Eye (tissue), 1 donor: Measurements from ENCODE around the gene GOLGA5.
A peak's percentile ranks its signal among the peaks of the same experiment; 100 is the strongest.
"Not testable (repeated sequence)": the region's sequence is repeated elsewhere in the genome, so short reads cannot be mapped to it uniquely, and the experiment has no call there.

Experiments used
- DNase-seq: peaks from one replicate; pipeline ENCODE4 v3.0.0-alpha.2; 2015

Gene GOLGA5, protein sequence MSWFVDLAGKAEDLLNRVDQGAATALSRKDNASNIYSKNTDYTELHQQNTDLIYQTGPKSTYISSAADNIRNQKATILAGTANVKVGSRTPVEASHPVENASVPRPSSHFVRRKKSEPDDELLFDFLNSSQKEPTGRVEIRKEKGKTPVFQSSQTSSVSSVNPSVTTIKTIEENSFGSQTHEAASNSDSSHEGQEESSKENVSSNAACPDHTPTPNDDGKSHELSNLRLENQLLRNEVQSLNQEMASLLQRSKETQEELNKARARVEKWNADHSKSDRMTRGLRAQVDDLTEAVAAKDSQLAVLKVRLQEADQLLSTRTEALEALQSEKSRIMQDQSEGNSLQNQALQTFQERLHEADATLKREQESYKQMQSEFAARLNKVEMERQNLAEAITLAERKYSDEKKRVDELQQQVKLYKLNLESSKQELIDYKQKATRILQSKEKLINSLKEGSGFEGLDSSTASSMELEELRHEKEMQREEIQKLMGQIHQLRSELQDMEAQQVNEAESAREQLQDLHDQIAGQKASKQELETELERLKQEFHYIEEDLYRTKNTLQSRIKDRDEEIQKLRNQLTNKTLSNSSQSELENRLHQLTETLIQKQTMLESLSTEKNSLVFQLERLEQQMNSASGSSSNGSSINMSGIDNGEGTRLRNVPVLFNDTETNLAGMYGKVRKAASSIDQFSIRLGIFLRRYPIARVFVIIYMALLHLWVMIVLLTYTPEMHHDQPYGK

DNA sequence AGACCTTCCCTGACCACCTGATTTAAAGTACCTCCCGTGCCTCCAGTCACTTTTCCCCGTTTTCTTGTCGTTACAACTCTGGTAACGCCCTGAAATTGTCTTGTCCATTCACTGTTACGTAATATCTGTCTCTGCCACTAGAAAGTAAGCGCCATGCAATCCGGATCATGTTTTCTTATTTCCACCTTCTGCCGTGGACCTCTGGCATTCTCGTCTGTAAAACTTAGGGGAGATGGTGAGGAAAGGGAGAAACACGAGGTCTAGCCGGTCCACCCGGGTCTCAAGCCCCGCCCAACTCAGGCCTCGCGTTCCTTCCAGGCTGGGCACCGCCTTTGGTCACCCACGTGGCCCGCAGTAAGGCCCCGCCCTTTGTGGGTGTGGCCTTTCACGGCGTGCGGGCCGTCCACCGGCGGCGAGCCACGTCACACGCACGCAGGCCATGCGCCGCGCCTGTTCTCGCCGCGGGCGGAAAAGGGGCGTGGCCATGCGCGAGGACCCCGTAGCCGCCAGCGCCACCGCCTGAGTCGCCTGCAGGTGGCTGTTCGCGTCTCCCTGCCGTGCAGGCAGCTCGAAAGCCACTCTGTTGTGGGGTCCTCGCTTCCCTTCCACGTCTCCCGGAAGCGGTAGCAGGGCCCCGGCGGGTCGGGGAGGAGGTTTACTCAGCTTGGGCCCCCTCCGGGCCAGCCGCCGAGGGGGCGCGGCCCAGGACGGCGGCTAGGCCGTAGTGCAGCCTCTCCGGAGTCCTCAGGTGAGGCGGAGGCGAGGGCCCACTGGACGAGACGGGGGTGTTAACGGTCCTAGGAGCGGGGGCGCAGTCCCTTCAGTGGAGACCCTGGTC lies at the start of gene GOLGA5:
Gene GOLGA5 (plus strand): TSS at position 597 of the 838 bp plus-strand sequence. CDS start 3,133 bp downstream, outside the sequence.
- DNase-seq, result peak; percentile 99

DNA sequence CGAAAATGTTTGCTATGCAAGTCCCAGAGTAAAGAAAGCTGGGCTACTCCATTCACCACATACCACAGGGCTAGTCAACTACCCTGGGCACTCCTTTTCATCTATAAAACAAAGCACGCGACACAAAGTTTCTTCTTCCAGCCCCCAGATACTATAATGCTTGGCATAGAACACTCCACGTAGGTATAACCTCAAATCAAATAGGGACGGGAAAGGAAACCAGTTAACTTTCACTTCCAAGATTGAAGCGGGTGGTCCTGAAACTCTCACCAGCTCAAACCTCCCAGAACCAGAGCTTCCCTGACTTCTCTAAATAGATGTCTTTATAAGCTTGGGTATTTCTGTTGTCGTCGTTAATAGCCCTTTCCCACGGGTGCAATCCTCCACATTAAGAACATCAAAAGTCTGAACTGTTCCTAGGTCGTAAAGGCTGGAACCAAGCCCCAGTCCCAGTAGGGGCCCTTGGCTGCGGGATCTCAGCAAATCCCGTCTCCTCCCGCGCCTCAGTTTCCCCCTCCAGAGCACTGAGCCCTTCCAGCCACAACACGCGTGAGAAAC lies 46.3 kb upstream of the GOLGA5 start:
- peak; percentile 56 for DNase-seq

DNA sequence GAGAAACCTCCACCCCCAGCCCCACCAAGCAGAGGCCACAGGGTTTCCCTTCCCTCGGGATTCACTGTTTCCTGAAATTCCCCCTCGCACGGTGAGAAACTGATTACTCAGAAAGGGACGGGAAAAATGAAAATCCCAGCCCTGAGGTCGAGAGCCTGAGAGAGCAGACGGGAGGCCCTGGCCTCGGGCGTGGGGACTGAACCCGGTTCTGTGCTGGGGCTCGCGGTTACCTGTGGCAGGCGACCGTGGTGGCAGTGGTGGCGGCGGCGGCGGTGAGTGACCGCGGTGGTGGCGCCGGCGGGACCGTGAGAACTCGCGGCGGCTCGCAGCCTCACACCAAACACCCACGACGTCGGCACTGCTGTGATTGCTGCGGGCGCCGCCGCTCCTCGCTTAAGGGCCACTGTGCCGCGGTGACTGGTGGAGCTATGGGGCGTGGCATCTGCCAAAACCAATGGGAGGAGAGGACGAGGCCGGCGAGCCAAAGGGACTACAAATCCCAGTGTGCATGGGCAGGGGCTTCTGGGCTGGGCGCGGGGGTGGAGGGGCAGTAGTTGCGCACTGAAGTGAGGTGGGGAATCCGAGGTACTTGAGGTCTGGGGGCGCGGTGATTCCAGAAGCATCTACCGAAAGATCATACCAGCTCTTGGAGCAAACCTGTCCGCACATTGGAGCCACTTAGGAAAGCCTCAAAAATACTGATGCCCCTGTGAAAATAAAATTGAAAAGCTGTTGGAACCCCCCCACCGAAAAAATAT lies 45.7 kb upstream of the GOLGA5 start, which contains the start of gene LGMN:
Gene LGMN (minus strand): TSS at position 369 of the 758 bp plus-strand sequence. CDS start 15,841 bp downstream, outside the sequence.
- peak; percentile 95 for DNase-seq

DNA sequence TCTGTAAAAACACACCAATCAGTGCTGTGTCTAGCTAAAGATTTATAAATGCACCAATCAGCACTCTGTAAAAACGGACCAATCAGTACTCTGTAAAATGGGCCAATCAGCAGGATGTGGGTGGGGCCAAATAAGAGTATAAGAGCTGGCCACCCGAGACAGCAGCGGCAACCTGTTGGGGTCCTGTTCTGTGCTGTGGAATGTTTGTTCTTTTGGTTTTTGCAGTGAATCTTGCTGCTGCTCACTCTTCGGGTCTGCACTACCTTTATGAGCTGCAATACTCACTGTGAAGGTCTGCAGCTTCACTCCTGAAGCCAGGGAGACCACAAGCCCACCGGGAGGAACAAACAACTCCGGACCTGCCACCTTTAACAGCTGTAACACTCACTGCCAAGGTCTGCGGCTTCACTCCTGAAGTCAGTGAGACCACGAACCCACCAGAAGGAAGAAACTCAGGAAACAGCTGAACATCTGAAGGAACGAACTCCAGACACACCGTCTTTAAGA lies 43.8 kb upstream of the GOLGA5 start:
- not testable (repeated sequence) for DNase-seq

DNA sequence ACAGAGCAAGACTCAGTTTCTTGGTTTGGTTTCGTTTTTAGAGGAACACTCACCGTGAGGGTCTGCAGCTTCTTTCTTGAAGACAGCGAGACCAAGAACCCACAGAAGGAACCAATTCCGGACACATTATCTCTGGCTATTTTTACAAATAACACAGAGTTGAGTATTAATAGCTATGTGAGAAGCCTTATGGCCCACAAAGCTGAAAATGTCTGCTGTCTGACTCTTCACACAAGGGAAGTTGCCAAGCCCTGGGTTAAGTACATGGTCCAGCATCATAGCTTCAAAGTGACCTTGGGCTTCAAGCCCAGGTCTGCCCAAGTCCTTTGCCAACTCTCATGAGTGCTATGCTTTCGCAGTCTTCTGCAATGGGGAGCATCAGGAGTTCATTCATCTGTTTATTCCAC lies 43.1 kb upstream of the GOLGA5 start:
- DNase-seq, result no peak

DNA sequence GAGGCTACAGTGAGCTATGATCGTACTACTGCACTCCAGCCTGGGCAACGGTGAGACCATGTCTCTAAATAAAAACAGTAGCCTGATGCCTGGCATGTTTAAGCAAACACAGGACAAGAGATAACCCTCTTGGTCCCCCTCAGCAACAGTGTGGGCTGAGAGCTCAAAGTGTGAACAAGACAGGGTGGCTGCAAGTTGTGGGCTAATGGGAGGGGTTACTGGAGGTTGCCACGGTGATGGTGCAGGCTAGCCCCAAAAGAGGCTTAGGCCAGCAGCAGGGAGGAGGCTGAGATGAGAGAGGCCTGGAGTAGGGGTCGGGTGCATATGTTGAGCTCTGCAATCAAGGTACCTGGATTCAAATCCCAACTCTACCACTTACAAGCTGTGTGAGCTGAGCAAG lies 42.3 kb upstream of the GOLGA5 start:
- DNase-seq, result no peak

DNA sequence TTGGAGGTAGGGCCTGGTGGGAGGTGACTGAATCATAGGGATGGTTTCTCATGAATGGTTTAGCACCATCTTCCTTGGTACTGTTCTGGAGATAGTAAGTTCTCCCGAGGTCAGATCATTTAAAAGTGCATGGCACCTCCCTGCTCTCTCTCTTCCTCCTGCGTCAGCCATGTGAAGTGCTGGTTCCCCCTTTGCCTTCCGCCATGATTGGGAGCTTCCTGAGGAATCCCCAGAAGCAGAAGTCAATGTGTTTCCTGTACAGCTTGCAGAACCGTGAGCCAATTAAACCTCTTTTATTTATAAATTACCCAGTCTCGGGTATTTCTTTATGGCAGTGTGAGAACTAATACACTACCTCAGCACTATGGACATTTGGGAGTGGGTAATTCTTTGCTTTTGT lies 40.9 kb upstream of the GOLGA5 start:
- DNase-seq, result no peak

DNA sequence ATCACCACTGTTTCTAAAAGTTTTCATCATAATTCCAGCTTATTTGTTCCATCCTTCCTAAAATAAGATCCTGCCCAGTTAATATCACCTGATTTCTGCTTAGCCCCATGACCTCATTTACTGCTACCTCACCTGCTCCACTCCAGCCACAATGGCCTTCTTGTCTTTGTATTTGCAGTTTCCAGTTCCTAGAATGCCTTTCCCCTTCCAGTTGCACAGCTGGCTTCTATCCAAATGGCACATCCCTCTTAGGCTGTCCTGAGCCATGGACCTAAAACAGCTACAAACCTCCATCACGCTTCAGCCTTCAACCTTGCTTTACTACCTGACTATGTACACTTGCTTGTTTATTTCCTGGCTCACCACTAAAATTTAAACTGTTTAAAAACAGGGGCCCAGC lies 39.1 kb upstream of the GOLGA5 start:
- no peak for DNase-seq

DNA sequence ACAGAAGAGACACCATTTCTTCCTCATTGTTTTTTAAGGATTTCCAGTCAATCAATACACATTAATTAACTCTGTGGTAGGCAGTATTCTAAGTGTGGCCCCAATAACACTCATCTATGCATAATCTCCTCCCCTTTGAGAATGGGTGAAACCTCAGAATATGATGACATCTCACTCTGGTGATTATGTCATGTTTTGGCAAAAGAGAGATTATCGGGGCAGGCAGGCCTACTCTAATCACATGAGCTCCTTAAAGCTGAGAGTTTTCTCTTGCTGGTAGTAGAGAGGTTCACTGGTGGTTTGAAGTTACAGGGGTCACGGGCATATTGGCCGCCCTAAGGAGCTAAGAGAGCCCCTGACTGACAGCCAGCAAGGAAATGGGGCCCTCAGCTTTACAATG lies 38.6 kb upstream of the GOLGA5 start:
- no peak for DNase-seq

DNA sequence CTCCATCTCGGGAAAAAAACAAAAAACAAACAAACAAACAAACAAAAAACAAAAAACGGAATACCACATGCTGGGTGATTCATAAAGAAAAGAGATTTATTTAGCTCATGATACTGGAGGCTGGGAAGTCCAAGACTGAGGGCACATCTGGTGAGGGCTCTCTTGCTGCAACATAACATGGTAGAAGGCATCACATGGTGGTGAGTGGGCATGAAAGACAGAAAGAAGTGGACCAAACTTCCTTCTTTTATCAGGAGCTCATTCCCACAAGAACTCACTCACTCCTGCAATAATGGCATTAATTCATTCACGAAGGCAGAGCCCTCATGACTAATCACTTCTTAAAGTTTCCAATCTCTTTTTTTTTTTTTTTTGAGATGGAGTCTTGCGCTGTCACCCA lies 37.7 kb upstream of the GOLGA5 start:
- DNase-seq, result no peak

DNA sequence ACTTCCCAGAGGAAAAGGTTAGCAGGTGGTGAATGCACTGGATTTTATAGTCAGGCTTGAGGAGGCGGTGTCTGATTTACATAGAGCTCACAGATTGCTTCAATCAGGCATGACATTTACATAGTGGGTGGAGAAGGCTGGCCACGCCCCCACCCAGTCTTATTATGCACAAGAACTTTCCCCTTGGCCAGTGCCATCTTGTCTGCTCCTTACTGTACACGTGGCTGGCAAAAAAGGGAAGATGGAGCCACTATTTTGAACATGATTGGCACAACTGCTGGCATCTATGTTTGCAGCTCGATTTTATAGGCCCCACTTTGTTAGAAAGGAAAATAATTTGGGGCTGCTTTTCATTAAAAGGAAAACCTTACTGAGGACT lies 34.8 kb upstream of the GOLGA5 start:
- no peak for DNase-seq

DNA sequence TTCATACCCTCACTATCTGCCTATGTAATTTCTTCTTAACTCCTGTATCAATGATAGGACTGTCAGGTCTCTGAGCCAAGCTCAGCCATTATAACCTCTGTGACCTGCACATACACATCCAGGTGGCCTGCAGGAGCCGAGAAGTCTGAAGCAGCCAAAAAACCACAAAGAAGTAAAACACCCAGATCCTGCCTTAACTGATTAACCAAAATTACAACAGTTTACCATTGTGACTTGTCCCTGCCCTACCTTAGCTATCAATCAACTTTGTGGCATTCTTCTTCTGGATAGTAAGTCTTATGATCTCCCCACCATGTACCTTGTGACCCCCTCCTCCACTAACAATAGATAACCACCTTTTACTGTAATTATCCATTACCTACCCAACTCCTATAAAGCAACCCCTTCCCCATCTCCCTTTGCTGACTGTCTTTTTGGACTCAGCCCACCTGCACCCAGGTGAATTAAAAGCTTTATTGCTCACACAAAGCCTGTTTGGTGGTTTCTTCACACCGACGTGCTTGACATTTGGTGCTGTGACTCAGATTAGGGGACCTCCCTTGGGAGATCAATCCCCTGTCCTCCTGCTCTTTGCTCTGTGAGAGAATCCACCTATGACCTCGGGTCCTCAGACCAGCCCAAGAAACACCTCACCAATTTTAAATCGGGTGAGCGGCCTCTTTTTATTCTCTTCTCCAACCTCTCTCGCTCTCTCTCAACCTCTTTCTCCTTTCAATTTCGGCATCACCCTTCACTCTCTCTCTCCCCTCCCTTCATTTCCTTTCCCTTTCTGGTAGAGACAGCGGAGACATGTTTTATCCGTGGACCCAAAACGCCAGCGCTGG lies 34.2 kb upstream of the GOLGA5 start:
- no peak for DNase-seq

DNA sequence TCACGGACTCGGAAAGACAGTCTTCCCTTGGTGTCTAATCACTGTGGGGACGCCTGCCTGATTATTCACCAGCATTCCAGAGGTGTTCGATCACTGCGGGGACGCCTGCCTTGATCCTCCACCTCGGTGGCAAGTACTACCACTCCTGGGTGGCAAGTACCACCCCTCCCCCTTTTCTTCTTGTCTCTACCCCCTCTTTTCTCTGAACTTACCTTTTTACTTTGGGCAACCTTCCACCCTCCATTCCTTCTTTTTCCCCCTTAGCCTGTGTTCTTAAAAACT lies 33.6 kb upstream of the GOLGA5 start:
- DNase-seq, result no peak

DNA sequence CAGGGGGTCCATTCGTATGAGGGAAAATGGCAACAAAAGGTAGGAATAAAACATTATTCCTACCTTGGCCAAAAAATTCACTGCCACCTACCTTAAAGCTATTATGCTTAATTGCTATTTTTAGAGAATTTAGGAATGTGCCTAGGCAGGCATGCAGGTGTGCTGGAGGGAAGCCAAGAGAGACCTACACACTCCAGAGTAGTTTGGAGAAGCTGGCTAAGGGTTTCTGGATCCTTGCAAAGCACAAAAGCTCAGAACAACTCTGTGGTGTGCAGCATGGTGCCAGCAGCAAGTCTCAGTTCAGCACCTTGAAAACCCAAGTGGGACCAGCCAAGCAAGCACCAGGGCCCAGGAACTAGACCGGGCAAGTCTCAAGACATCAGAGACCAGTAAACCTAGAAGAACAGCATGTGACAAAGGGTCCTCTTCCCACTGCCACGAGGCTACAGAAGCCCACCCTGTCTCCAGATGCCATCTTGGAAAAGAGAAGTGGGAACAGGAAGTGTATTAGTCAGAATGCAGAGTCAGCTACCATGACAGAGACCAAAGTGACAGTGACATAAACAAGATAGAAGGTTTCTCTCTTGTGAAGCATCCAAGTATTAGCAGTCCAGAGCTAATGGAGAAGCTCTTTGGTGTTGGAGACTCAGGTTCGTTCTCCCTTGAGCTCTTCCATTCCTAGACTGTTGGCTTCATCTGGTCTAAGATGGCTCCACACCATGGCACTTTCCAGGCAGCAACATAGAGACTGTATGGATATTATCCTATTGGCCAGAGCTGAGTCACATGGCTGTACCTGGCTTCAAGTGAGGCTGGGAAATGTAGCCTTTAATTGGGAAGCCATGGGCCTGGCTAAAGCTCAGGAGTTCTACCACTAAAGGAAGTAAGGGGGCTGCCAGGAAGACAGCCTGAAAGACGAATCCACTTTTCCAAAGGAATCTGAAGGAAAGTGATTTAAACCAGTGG lies 30.2 kb upstream of the GOLGA5 start:
- DNase-seq, result not testable (repeated sequence)

DNA sequence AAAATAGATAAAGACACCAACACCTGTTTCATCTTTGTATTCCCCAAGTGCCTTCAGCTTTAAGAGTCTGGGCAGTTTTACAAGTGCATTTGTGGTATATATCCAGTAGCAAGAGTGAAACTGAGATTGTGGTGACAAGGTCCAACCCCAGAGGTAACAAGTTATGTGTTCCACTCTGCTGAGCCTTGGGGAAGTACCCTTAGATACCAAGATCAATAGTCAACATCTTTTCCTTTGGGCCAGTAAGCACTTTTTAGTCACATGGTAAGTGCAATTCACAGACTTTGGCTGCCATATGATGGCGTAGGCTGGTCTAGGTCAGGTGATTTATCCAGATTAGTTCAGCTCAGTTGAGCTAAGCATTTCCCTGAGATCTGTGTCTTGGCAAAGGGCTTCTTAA lies 25.9 kb upstream of the GOLGA5 start:
- DNase-seq, result not testable (repeated sequence)

DNA sequence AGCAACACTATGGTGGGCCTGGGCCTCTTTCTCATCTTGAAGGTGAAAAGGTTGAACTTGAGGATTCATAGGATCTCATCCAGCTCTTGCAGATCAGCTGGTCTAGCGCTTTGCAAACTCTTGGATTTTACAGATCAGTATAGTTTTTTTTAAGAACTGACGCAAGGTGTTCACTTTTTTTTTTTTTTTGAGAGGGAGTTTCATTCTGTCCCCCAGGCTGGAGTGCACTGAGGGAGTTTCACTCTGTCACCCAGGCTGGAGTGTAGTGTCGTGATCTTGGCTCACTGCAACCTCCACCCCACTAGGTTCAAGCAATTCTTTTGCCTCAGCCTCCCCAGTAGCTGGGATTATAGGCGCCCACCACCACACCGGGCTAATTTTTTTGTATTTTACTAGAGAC lies 25.3 kb upstream of the GOLGA5 start:
- no peak for DNase-seq

DNA sequence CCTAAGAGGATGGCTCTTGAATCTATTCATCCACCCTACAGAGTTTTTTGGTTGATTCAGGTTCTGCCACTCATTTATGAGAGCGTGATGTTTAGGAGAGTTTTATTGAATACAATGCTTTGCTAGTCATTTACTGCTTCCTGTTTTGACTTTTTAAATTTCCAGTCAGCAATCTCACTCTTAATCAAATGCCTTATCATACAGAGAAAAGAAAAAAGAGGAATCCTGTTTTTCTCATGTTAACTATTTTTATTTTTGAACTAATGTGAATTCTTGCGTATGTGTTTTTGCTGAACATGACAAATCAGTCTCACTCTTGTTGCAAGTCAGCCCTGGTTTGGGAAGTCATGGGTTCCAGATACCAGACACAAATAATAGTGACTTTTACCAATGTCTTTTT lies 23.6 kb upstream of the GOLGA5 start:
- no peak for DNase-seq

DNA sequence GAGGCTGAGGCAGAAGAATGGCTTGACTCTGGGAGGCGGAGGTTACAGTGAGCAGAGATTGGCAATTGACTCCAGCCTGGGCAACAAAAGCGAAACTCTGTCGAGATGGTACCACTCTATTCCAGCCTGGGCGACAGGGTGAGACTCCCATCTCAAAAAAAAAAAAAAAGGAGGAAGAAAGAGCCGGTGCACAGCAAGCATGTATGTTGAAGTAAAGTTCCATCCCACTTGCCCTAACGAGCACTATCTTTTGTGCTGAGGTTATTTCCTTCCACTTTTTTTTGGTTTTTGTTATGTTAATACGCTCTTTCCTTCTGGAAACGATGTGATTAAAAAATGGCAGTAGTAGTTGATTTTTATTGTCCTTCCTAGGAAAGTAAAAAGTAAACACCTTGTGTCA lies 19.5 kb upstream of the GOLGA5 start:
- DNase-seq, result no peak

DNA sequence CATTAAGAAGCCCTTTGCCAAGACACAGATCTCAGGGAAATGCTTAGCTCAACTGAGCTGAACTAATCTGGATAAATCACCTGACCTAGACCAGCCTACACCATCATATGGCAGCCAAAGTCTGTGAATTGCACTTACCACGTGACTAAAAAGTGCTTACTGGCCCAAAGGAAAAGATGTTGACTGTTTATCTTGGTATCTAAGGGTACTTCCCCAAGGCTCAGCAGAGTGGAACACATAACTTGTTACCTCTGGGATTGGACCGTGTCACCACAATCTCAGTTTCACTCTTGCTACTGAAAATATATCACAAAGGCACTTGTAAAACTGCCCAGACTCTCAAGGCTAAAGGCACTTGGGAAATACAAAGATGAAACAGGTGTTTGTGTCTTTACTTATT lies 18.8 kb upstream of the GOLGA5 start:
- DNase-seq, result not testable (repeated sequence)
